Endodermal cell (in vitro differentiated cells): ENCODE data around the gene SATB2. TPM values are rescaled to one million over a fixed set of nuclear protein-coding genes. Genes with fewer than 3 reads are reported as not detected.

Experiments used
- DNase-seq: peaks from one replicate; pipeline ENCODE4 v3.0.0-alpha.2; 2017
- H3K27ac ChIP-seq: 2 replicates; pipeline ENCODE4 v1.5.1; 2013; ENCODE audit warnings: mild to moderate bottlenecking, low read depth, low read length, moderate library complexity
- H3K27me3 ChIP-seq: 2 replicates; pipeline ENCODE4 v1.6.1; 2013; ENCODE audit warnings: mild to moderate bottlenecking, low read length, moderate library complexity; ENCODE audit not compliant: insufficient read depth, control insufficient read depth, poor library complexity, severe bottlenecking
- H3K36me3 ChIP-seq: 2 replicates; pipeline ENCODE4 v1.7.0; 2013; ENCODE audit warnings: mild to moderate bottlenecking, low read length, moderate library complexity; ENCODE audit not compliant: control insufficient read depth, insufficient read depth
- H3K4me1 ChIP-seq: one replicate; pipeline ENCODE4 v1.7.0; 2013; ENCODE audit warnings: low read length; ENCODE audit not compliant: control insufficient read depth, insufficient read depth
- H3K4me3 ChIP-seq: 2 replicates; pipeline ENCODE4 v1.5.1; 2013; ENCODE audit warnings: mild to moderate bottlenecking, low read length, moderate library complexity
- H3K9ac ChIP-seq: 2 replicates; pipeline ENCODE4 v1.6.1; 2013; ENCODE audit warnings: mild to moderate bottlenecking, low read length, moderate library complexity; ENCODE audit not compliant: poor library complexity, severe bottlenecking; ENCODE audit errors: extremely low read depth
- H3K9me3 ChIP-seq: 2 replicates; pipeline ENCODE4 v1.6.1; 2013; ENCODE audit warnings: mild to moderate bottlenecking, low read length, moderate library complexity; ENCODE audit not compliant: control insufficient read depth
- H3K27ac Mint-ChIP-seq: 2 replicates; pipeline ENCODE4 v1.8.0; 2020; ENCODE audit warnings: mixed read lengths
- H3K27me3 Mint-ChIP-seq: 2 replicates; pipeline ENCODE4 v1.8.0; 2021; ENCODE audit warnings: mild to moderate bottlenecking, mixed read lengths; ENCODE audit not compliant: insufficient read depth
- H3K36me3 Mint-ChIP-seq: 2 replicates; pipeline ENCODE4 v1.8.0; 2020; ENCODE audit warnings: low read depth, mixed read lengths
- H3K4me1 Mint-ChIP-seq: 2 replicates; pipeline ENCODE4 v1.8.0; 2020; ENCODE audit warnings: mixed read lengths
- H3K4me3 Mint-ChIP-seq: 2 replicates; pipeline ENCODE4 v1.8.0; 2020; ENCODE audit warnings: mild to moderate bottlenecking, moderate library complexity, mixed read lengths
- H3K9me3 Mint-ChIP-seq: 2 replicates; pipeline ENCODE4 v1.8.0; 2020; ENCODE audit warnings: mild to moderate bottlenecking, mixed read lengths
- CTCF ChIP-seq: fragments of 200-600 bp; sonication (generic); conservative IDR thresholded peaks from 2 replicates; pipeline ENCODE4 v1.5.0; 2021; ENCODE audit warnings: antibody characterized with exemption, mild to moderate bottlenecking
- WGBS, 2 experiments: methylation state at CpG; one replicate each; pipeline versions ENCODE4 v1.1.5 to v1.1.7; 2013; ENCODE audit warnings: missing lambda C conversion rate in 2 of 2, mixed read lengths in 1 of 2; ENCODE audit not compliant: insufficient coverage in 1 of 2, insufficient read length in 1 of 2; 5-methylcytosine and 5-hydroxymethylcytosine counted together
- total RNA-seq, 2 donors: library from RNA; stranded (reverse); fragmentation: NEBNext Ultra II Directional in 1 of 2; extraction: Animal tissue kit (Norgen Biotek cat#: 25700) in 1 of 2; gene quantifications; 2 replicates in 1 of 2; 3 replicates in 1 of 2; pipeline ENCODE4 v1.2.1, GENCODE V29; 2021

The SATB2 gene
- total RNA-seq, 2 donors from 2014 or later: 2.4 to 3.0 TPM

- no peak for DNase-seq
Observed at GRCh38 chr2:199356412-199356811, 101.3 kb downstream of the SATB2 start.

GRCh38 chr2:199348871-199349270 lies 108.9 kb downstream of the SATB2 start:
- H3K27ac Mint-ChIP-seq: no peak overlapping the region
- 87 to 89% methylated on average over 3 to 7 of the region's 7 CpGs for WGBS, 2 experiments

More at GRCh38 chr2:199356412-199356811, 101.3 kb downstream of the SATB2 start:
- Mint-ChIP-seq H3K9me3 (no peaks in the 10 kb centered on the region), H3K4me1 (peaks cover 38% of the 10 kb centered on the region), H3K4me3 (no peak overlapping the region), H3K36me3 (no peaks in the 10 kb centered on the region), H3K27ac (no peak overlapping the region), H3K27me3 (peaks cover 22% of the 10 kb centered on the region)
- Histone ChIP-seq H3K9ac (no peak overlapping the region), H3K4me1 (peaks cover 7% of the 10 kb centered on the region), H3K4me3 (peak overlapping the region; percentile 53), H3K27me3 (peaks cover 19% of the 10 kb centered on the region), H3K36me3 (no peaks in the 10 kb centered on the region), H3K27ac (no peak overlapping the region), H3K9me3 (no peaks in the 10 kb centered on the region)
- WGBS, 2 experiments: 81 to 86% methylated on average over 1 to 5 of the region's 5 CpGs
- TF ChIP-seq CTCF: no peak

GRCh38 chr2:199344012-199344411 lies 113.7 kb downstream of the SATB2 start:
- Histone ChIP-seq H3K36me3 (no peaks in the 10 kb centered on the region), H3K9ac (no peak overlapping the region), H3K4me3 (no peak overlapping the region), H3K27me3 (peaks cover 7% of the 10 kb centered on the region), H3K4me1 (peaks cover 5% of the 10 kb centered on the region), H3K9me3 (no peaks in the 10 kb centered on the region), H3K27ac (no peak overlapping the region)
- H3K4me1 Mint-ChIP-seq: peaks cover 11% of the 10 kb centered on the region
- H3K27me3 Mint-ChIP-seq: peaks cover 8% of the 10 kb centered on the region
- H3K27ac Mint-ChIP-seq: no peak overlapping the region
- no peak for DNase-seq
- 100% methylated on average over 2 of the region's 2 CpGs; no CpG with 5 or more reads in 1 of the 2 experiments for WGBS, 2 experiments
- H3K36me3 Mint-ChIP-seq: no peaks in the 10 kb centered on the region
- no peak overlapping the region for H3K4me3 Mint-ChIP-seq
- H3K9me3 Mint-ChIP-seq: no peaks in the 10 kb centered on the region
- no peak for TF ChIP-seq CTCF

More at GRCh38 chr2:199348871-199349270, 108.9 kb downstream of the SATB2 start:
- peaks cover 16% of the 10 kb centered on the region for H3K4me1 Mint-ChIP-seq
- H3K36me3 Mint-ChIP-seq: no peaks in the 10 kb centered on the region
- TF ChIP-seq CTCF: no peak
- H3K4me3 ChIP-seq: no peak overlapping the region
- no peak overlapping the region for H3K27ac ChIP-seq
- no peak overlapping the region for H3K4me3 Mint-ChIP-seq
- H3K9ac ChIP-seq: no peak overlapping the region
- no peaks in the 10 kb centered on the region for H3K36me3 ChIP-seq
- H3K27me3 Mint-ChIP-seq: peaks cover 15% of the 10 kb centered on the region
- H3K4me1 ChIP-seq: peaks cover 5% of the 10 kb centered on the region
- no peaks in the 10 kb centered on the region for H3K9me3 Mint-ChIP-seq
- H3K9me3 ChIP-seq: no peaks in the 10 kb centered on the region
- H3K27me3 ChIP-seq: peaks cover 13% of the 10 kb centered on the region
- DNase-seq: no peak
